Panc1 (cell line): Measurements from ENCODE around the gene DLL4.

ENCODE experiments used
- CTCF ChIP-seq: fragments of 450-650 bp; IDR thresholded peaks from 2 replicates; pipeline ENCODE4 v1.5.1; 2017; ENCODE audit warnings: mild to moderate bottlenecking
- POLR2AphosphoS5 ChIP-seq: IDR thresholded peaks from 2 replicates; pipeline ENCODE4 v1.6.1; 2012; ENCODE audit warnings: mild to moderate bottlenecking, low read depth, low read length, moderate library complexity
- REST ChIP-seq, 2 experiments: IDR thresholded peaks; 2 replicates each; pipeline ENCODE4 v1.6.1; 2011 to 2012; ENCODE audit warnings: low read depth in 2 of 2, control low read depth in 1 of 2, low read length in 1 of 2, mild to moderate bottlenecking in 1 of 2, moderate library complexity in 1 of 2; ENCODE audit not compliant: insufficient read depth in 1 of 2
- SIN3A ChIP-seq: IDR thresholded peaks from 2 replicates; pipeline ENCODE4 v1.6.1; 2012; ENCODE audit warnings: low read depth, mild to moderate bottlenecking, low read length, moderate library complexity, borderline replicate concordance; ENCODE audit not compliant: insufficient read depth
- TCF7L2 ChIP-seq: IDR thresholded peaks from 2 replicates; pipeline ENCODE4 v1.6.1; 2011; ENCODE audit warnings: mild to moderate bottlenecking, low read depth, low read length, inconsistent platforms

GRCh38 chr15:40914486-40914885 lies 14.7 kb upstream of the DLL4 start:
- TF ChIP-seq CTCF (no peak), POLR2AphosphoS5 (no peak), REST (IDR thresholded peaks at IDR 0.05; ENCODE audit: insufficient read depth in 1 of 2, low read depth in 2 of 2, low read length in 1 of 2) (no peak), TCF7L2 (no peak), SIN3A (no peak)
